Mucosa of descending colon (tissue), 3 donors: ENCODE results near the gene NTSR1. TPM values are rescaled to one million over a fixed set of nuclear protein-coding genes. Genes with fewer than 3 reads are reported as not detected.

Experiments used
- ATAC-seq: fragments of 200-7000 bp; cut with Tn5 transposase; one replicate; pipeline ENCODE4 v1.9.1; 2020; ENCODE audit warnings: mild to moderate bottlenecking, moderate library complexity
- DNase-seq, 3 donors: peaks; one replicate each; pipeline ENCODE4 v3.0.0-alpha.2; 2020
- H3K36me3 ChIP-seq: fragments of 200-600 bp; one replicate; pipeline ENCODE4 v1.8.0; 2021; ENCODE audit warnings: low read depth, mild to moderate bottlenecking
- H3K4me1 ChIP-seq: fragments of 200-600 bp; one replicate; pipeline ENCODE4 v1.8.0; 2021; ENCODE audit warnings: low read depth, mild to moderate bottlenecking
- H3K4me3 ChIP-seq: fragments of 200-600 bp; one replicate; pipeline ENCODE4 v1.8.0; 2021; ENCODE audit warnings: mild to moderate bottlenecking
- H3K9me3 ChIP-seq: fragments of 200-600 bp; one replicate; pipeline ENCODE4 v1.8.0; 2021; ENCODE audit warnings: mild to moderate bottlenecking
- intact Hi-C, 2 donors: fragments of 100-400 bp; cut with DNase I in 1 of 2; cut with micrococcal nuclease in 1 of 2; formaldehyde crosslinking; loops; one replicate each; pipeline versions ENCODE4 v1.11.0 to v1.11.1; 2022; cut with DNase I, micrococcal nuclease
- total RNA-seq, 3 donors: library from RNA; stranded (reverse); fragmentation: NEBNext Ultra II Directional in 2 of 3; extraction: Animal tissue kit (Norgen Biotek cat#: 25700) in 2 of 3; gene quantifications; one replicate each; pipeline versions ENCODE4 v1.2.1 to v1.2.4, GENCODE V29; 2021 to 2023
- TF ChIP-seq, protein P1 (sequence below): fragments of 200-600 bp; IDR thresholded peaks from one replicate; pipeline ENCODE4 v1.8.0; 2022; ENCODE audit warnings: antibody characterized with exemption, mild to moderate bottlenecking
- donor health status: DM: no; HTN: no; CAD: no; lungs with moderate emphysema.
- donor health status: DM: no; HTN: no; CAD: no.
- donor health status: DM: no; HTN: yes; CAD: no.

NTSR1 gene
- total RNA-seq, 3 donors from 2014 or later, result 0.31 to 22.1 TPM; not detected in 1

DNA sequence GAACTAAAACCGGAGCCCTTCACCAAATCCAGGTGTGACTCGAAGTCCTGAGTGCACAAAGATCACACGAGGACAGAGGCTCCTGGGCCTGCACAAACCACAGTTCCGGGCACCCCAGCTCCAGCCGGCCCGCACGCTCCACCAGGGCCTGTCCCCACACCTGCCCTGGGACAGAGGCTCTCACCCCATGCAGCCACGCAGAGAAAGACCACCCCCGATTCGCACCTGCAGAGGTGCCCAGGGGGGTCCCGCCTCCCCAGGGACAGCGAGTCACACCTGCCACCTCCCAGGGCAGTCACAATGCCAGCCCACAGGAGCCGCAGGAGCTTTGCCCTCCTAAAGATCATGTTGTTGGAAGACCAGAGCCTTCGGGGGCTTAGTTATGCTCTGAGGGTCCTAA, 62.3 kb downstream of the NTSR1 start:
- intact Hi-C loops, result no loop called here
- H3K9me3 ChIP-seq, result no peaks in the 10 kb centered on the region

DNA sequence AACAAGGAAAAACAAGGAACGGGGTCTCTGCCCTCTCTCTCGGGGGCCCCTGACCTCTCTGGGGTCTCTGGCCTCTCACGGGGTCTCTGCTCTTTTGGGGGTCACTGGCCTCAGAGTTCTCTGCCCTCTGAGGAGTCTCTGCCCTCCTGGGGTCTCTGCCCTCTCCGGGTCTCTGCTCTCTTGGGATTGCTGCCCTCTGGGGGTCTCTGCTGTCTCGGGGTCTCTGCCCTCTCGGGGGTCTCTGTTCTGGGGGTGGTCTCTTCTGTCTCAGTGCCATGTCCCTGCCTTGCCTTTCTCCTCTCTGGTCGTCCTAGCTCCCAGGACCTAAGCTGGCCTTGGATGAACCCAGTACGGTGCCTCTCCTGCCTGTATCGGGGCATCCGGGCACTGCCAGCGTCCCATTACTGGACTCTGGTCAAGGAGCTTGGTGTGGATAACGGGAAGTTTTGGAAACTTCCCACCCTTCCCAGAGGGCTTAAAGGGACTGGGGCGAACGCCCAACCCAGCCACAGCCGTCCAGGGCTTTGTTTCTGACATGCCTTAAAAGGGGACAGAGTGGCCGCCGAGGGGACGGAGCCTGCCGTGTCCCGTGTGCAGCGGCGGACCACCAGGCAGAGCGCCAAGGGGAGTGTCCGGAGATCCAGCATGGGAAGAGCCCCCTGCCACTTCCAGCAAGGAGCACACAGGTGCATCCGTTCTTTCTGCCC, 62.9 kb downstream of the NTSR1 start:
- no peaks in the 10 kb centered on the region for H3K36me3 ChIP-seq
- no peak overlapping the region for H3K4me3 ChIP-seq
- DNase-seq (peak in 1 of 3 donors; percentile 41), ATAC-seq (no peak)
- TF ChIP-seq, protein P1, sequence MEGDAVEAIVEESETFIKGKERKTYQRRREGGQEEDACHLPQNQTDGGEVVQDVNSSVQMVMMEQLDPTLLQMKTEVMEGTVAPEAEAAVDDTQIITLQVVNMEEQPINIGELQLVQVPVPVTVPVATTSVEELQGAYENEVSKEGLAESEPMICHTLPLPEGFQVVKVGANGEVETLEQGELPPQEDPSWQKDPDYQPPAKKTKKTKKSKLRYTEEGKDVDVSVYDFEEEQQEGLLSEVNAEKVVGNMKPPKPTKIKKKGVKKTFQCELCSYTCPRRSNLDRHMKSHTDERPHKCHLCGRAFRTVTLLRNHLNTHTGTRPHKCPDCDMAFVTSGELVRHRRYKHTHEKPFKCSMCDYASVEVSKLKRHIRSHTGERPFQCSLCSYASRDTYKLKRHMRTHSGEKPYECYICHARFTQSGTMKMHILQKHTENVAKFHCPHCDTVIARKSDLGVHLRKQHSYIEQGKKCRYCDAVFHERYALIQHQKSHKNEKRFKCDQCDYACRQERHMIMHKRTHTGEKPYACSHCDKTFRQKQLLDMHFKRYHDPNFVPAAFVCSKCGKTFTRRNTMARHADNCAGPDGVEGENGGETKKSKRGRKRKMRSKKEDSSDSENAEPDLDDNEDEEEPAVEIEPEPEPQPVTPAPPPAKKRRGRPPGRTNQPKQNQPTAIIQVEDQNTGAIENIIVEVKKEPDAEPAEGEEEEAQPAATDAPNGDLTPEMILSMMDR, result no peak
- peaks cover 2% of the 10 kb centered on the region for H3K4me1 ChIP-seq
- intact Hi-C loops, result no loop called here
- no peaks in the 10 kb centered on the region for H3K9me3 ChIP-seq

More for the DNA sequence above, 62.3 kb downstream of the NTSR1 start:
- TF ChIP-seq, protein P1, result no peak
- H3K4me3 ChIP-seq, result no peak overlapping the region
- DNase-seq (peak in 1 of 3 donors; percentile 38), ATAC-seq (no peak)
- no peaks in the 10 kb centered on the region for H3K36me3 ChIP-seq
- H3K4me1 ChIP-seq, result no peaks in the 10 kb centered on the region

DNA sequence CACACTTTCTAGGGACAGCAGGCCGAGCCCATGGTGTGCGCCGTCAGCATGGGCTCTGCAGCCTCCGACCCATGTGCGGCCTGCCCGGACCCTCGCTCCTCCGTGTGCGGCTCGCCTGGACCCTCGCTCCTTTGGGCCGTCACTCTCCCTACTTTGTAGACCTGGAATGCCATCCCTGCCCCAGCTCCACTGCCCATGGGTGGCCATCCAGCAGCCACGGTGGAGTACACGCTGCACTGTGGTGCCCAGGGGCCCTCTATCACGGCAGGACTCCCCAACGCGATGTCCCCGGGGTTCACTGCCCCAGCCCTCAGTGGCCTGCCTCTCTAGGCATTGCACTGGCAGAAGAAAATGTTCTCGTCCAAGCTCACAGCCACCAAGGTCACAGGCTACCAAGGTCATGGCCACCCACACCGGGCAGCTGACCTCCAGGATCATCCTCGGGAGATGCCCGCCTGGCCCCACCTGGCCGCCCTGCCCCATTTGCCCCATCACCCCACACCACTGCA, 63.5 kb downstream of the NTSR1 start:
- DNase-seq (peak in 1 of 3 donors; percentile 32), ATAC-seq (no peak)
- Histone ChIP-seq H3K9me3 (no peaks in the 10 kb centered on the region), H3K4me3 (no peak overlapping the region), H3K4me1 (peaks cover 3% of the 10 kb centered on the region), H3K36me3 (no peaks in the 10 kb centered on the region)
- TF ChIP-seq, protein P1, result no peak
- intact Hi-C loops, result no loop called here

DNA sequence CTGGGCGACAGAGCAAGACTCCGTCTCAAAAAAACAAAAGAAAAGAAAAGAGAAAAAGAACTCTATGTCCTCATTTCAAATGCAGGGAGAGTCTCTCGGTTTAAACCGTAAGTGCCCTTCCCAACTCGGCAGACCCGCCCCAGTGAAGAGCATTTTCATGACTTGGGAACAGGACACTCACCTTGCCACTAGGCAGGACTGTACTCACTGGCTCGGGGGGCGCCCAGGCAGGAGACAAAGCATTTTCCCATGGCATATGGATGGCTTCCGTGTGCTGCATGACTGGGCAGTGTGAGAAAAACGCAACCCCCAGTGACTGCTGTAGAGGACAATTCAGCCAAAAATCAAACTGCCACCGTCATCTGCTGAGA, 64.0 kb downstream of the NTSR1 start:
- intact Hi-C loops, result no loop called here

DNA sequence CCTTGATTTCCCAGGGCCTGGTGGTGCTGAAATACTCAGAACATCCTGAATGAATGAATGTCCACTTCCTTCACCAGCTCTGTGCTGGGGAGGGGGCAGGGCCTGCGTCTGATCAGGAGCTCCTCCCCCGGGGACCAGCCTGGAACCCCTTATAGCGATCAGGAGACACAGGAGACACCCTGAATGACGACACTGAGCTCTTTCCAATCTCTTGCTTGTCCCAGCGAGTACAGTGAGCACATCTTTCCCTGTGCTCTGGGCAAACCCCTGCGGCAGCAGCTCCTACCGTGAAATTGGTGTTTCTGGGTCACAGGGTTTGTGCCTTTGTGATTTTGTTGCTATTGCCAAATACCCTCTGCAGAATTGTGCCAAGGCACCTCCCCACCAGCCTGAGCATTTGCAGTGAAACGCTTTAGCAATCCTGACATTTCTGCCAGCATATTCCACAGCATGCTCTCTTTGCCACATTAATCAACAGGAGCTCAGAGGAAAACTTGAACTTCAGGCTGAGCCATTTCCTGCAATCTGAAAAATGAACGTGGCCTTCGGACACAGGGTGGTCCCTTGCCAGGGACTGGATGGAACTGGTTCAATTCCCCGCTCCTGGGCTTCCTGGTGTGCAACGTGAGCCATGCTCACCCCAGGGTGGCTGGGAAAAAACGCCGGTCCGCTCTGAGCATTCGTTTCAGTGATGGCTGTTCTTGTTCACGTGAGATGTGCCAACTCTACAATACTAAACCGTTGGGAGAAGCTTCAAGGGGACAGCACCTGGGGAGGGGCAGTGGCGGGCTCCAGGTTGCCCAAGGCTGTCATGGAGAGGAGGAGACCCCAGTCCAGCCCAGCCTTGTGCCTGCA, 64.6 kb downstream of the NTSR1 start:
- Histone ChIP-seq H3K4me3 (no peak overlapping the region), H3K36me3 (no peaks in the 10 kb centered on the region), H3K4me1 (peaks cover 3% of the 10 kb centered on the region), H3K9me3 (no peaks in the 10 kb centered on the region)
- ATAC-seq, result no peak
- peak in 1 of 3 donors; percentile 12 for DNase-seq
- TF ChIP-seq, protein P1, result no peak
- intact Hi-C loops, result no loop called here

More for the DNA sequence above, 64.0 kb downstream of the NTSR1 start:
- H3K9me3 ChIP-seq, result no peaks in the 10 kb centered on the region
- ATAC-seq (no peak), DNase-seq (no peak)
- no peaks in the 10 kb centered on the region for H3K36me3 ChIP-seq
- TF ChIP-seq, protein P1, result no peak
- no peak overlapping the region for H3K4me3 ChIP-seq
- H3K4me1 ChIP-seq, result peaks cover 3% of the 10 kb centered on the region
